ENCODE measurements around the gene OXSR1. TPM values are rescaled to one million over a fixed set of nuclear protein-coding genes. Genes with fewer than 3 reads are reported as not detected.

OXSR1 gene
- total RNA-seq, 4 donors from 2014 or later, result 37.9 to 50.0 (median 43.2) TPM

- in situ Hi-C loops (cut with MboI; ENCODE audit: low sequenced_read_pairs in 4 of 4), result no loop called here
- intact Hi-C loops (cut with DNase I; ENCODE audit: low total_unique reads), result no loop called here
- peak; percentile 37 to 67 (median 56) for TF ChIP-seq CTCF (IDR thresholded peaks at IDR 0.05 in 4 of 5, conservative IDR thresholded peaks at IDR 0.05 in 1 of 5)
- TF ChIP-seq POLR2A (IDR thresholded peaks at IDR 0.05), result no peak
These were observed 47.5 kb upstream of the OXSR1 start for GRCh38 chr3:38117748-38118420.

GRCh38 chr3:38118421-38119247, 46.7 kb upstream of the OXSR1 start:
- Histone ChIP-seq H3K9me3 (no peaks in the 10 kb centered on the region), H3K4me1 (no peaks in the 10 kb centered on the region), H3K4me3 (no peak overlapping the region), H3K27me3 (no peaks in the 10 kb centered on the region), H3K36me3 (peaks cover 0 to 30% of the 10 kb centered on the region in 2 donors), H3K27ac (no peak overlapping the region)
- DNase-seq (peak in 1 of 2 donors; percentile 3), ATAC-seq (no peak)
- TF ChIP-seq CTCF (IDR thresholded peaks at IDR 0.05 in 4 of 5, conservative IDR thresholded peaks at IDR 0.05 in 1 of 5), result no peak
- no peak for TF ChIP-seq POLR2A (IDR thresholded peaks at IDR 0.05)
- in situ Hi-C loops (cut with MboI; ENCODE audit: low sequenced_read_pairs in 4 of 4), result no loop called here
- intact Hi-C loops (cut with DNase I; ENCODE audit: low total_unique reads), result no loop called here

More at GRCh38 chr3:38117748-38118420, 47.5 kb upstream of the OXSR1 start:
- peaks cover 0 to 24% of the 10 kb centered on the region in 2 donors for H3K36me3 ChIP-seq
- no peaks in the 10 kb centered on the region for H3K9me3 ChIP-seq
- DNase-seq, result peak; percentile 25 to 55
- ATAC-seq, result peak; percentile 48 to 64
- H3K4me1 ChIP-seq, result no peaks in the 10 kb centered on the region
- H3K27me3 ChIP-seq, result no peaks in the 10 kb centered on the region
- no peak overlapping the region for H3K4me3 ChIP-seq
- H3K27ac ChIP-seq, result no peak overlapping the region

- Histone ChIP-seq H3K4me1 (no peaks in the 10 kb centered on the region), H3K4me3 (no peak overlapping the region), H3K27ac (no peak overlapping the region), H3K9me3 (no peaks in the 10 kb centered on the region), H3K36me3 (peaks cover 0 to 36% of the 10 kb centered on the region in 2 donors), H3K27me3 (no peaks in the 10 kb centered on the region)
- DNase-seq (peak in 1 of 2 donors; percentile 8), ATAC-seq (no peak)
- in situ Hi-C loops (cut with MboI; ENCODE audit: low sequenced_read_pairs in 4 of 4), result no loop called here
- intact Hi-C loops (cut with DNase I; ENCODE audit: low total_unique reads), result no loop called here
- TF ChIP-seq POLR2A (IDR thresholded peaks at IDR 0.05) (no peak), CTCF (IDR thresholded peaks at IDR 0.05 in 4 of 5, conservative IDR thresholded peaks at IDR 0.05 in 1 of 5) (no peak)
These were observed 46.1 kb upstream of the OXSR1 start for GRCh38 chr3:38119248-38119544.

GRCh38 chr3:38119821-38120692, 45.3 kb upstream of the OXSR1 start:
- Histone ChIP-seq H3K9me3 (no peaks in the 10 kb centered on the region), H3K27ac (no peak overlapping the region), H3K4me1 (no peaks in the 10 kb centered on the region), H3K27me3 (no peaks in the 10 kb centered on the region), H3K36me3 (peaks cover 0 to 44% of the 10 kb centered on the region in 2 donors), H3K4me3 (no peak overlapping the region)
- DNase-seq, result peak in 1 of 2 donors; percentile 7
- intact Hi-C loops (cut with DNase I; ENCODE audit: low total_unique reads), result no loop called here
- no peak for TF ChIP-seq CTCF (IDR thresholded peaks at IDR 0.05 in 4 of 5, conservative IDR thresholded peaks at IDR 0.05 in 1 of 5)
- TF ChIP-seq POLR2A (IDR thresholded peaks at IDR 0.05), result no peak
- in situ Hi-C loops (cut with MboI; ENCODE audit: low sequenced_read_pairs in 4 of 4), result no loop called here
- no peak for ATAC-seq
